Chondrocyte (in vitro differentiated cells): ENCODE results near the gene SMIM10L1. TPM values are rescaled to one million over a fixed set of nuclear protein-coding genes. Genes with fewer than 3 reads are reported as not detected.

Experiments used
- DNase-seq: peaks from one replicate; pipeline ENCODE4 v3.0.0; 2021; ENCODE audit warnings: mixed read lengths, low spot score
- H3K27ac Mint-ChIP-seq: one replicate; pipeline ENCODE4 v1.8.0; 2021; ENCODE audit warnings: mild to moderate bottlenecking, moderate library complexity, mixed read lengths; ENCODE audit not compliant: unreplicated experiment
- H3K27me3 Mint-ChIP-seq: 2 replicates; pipeline ENCODE4 v1.8.0; 2021; ENCODE audit warnings: low read depth, mixed read lengths
- H3K36me3 Mint-ChIP-seq: 2 replicates; pipeline ENCODE4 v1.8.0; 2021; ENCODE audit warnings: low read depth, mixed read lengths
- H3K4me1 Mint-ChIP-seq: 2 replicates; pipeline ENCODE4 v1.8.0; 2021; ENCODE audit warnings: low read depth, mild to moderate bottlenecking, mixed read lengths
- H3K4me3 Mint-ChIP-seq: one replicate; pipeline ENCODE4 v1.8.0; 2021; ENCODE audit warnings: mild to moderate bottlenecking, moderate library complexity, mixed read lengths; ENCODE audit not compliant: unreplicated experiment
- H3K9me3 Mint-ChIP-seq: 2 replicates; pipeline ENCODE4 v1.8.0; 2021; ENCODE audit warnings: low read depth, mixed read lengths
- total RNA-seq: library from RNA; stranded (reverse); gene quantifications from 3 replicates; pipeline ENCODE4 v1.2.1, GENCODE V29; 2021
- TF ChIP-seq, protein P1 (sequence below): fragments of 200-600 bp; sonication (generic); IDR thresholded peaks from 2 replicates; pipeline ENCODE4 v1.5.0; 2021; ENCODE audit warnings: antibody characterized with exemption, mild to moderate bottlenecking, moderate library complexity

Gene SMIM10L1
- total RNA-seq, 1 donor from 2014 or later, result 12.2 TPM

- TF ChIP-seq, protein P1, sequence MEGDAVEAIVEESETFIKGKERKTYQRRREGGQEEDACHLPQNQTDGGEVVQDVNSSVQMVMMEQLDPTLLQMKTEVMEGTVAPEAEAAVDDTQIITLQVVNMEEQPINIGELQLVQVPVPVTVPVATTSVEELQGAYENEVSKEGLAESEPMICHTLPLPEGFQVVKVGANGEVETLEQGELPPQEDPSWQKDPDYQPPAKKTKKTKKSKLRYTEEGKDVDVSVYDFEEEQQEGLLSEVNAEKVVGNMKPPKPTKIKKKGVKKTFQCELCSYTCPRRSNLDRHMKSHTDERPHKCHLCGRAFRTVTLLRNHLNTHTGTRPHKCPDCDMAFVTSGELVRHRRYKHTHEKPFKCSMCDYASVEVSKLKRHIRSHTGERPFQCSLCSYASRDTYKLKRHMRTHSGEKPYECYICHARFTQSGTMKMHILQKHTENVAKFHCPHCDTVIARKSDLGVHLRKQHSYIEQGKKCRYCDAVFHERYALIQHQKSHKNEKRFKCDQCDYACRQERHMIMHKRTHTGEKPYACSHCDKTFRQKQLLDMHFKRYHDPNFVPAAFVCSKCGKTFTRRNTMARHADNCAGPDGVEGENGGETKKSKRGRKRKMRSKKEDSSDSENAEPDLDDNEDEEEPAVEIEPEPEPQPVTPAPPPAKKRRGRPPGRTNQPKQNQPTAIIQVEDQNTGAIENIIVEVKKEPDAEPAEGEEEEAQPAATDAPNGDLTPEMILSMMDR, result no peak
- DNase-seq, result no peak
- Mint-ChIP-seq H3K27ac (no peak overlapping the region), H3K9me3 (no peaks in the 10 kb centered on the region), H3K4me3 (no peak overlapping the region), H3K27me3 (no peaks in the 10 kb centered on the region), H3K4me1 (peaks cover 9% of the 10 kb centered on the region), H3K36me3 (no peaks in the 10 kb centered on the region)
Measured at GRCh38 chr12:11178250-11178649, 7.3 kb downstream of the SMIM10L1 start.

DNA sequence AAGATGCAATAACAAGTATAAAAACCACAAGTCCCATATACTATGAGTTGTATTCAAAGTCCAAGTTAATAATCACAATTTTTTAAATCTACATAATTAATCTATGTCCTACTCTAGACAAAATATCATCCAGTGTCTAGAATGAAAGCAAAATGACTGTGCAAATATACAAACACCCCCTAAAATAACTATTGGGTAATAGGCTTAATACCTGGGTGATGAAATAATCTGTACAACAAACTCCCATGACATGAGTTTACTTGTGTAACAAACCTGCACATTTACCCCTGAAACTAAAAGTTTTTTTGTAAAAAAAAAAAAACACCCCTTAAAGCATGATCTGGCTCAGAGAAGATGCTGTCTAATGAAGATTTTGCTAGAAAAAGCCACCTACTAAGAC lies 11.5 kb downstream of the SMIM10L1 start:
- no peak for DNase-seq
- Mint-ChIP-seq H3K27me3 (no peaks in the 10 kb centered on the region), H3K9me3 (no peaks in the 10 kb centered on the region), H3K36me3 (no peaks in the 10 kb centered on the region), H3K27ac (no peak overlapping the region), H3K4me3 (no peak overlapping the region), H3K4me1 (no peaks in the 10 kb centered on the region)
- TF ChIP-seq, protein P1, result no peak

GRCh38 chr12:11183011-11183410 lies 12.0 kb downstream of the SMIM10L1 start:
- no peak for DNase-seq
- no peaks in the 10 kb centered on the region for H3K27me3 Mint-ChIP-seq

DNA sequence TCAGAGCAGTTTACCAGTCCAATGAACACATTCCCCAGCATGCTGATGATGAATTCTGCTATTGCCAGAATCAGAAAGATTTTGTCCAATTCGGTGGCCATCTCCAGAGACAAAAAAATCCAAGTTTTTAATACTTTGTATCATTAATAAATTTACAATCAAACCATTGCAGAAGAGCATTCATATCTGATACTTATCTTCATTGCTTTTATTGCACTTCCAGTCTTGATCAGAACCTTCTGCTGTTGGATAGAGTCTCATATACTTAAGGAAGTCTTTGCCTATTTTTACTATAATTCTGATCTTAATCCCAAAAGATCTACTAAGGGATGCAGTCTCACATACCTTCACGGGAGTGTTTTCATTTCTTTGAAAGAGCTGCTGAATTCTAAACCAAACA lies 15.8 kb downstream of the SMIM10L1 start, which contains the start of gene TAS2R42:
Gene TAS2R42, minus strand, starts transcription at position 101 of the 400 bp plus-strand sequence. Its CDS starts 0 bp downstream, at position 101.
- TF ChIP-seq, protein P1, result no peak
- Mint-ChIP-seq H3K36me3 (peaks cover 3% of the 10 kb centered on the region), H3K27me3 (no peaks in the 10 kb centered on the region), H3K4me3 (no peak within 1 kb of the TSS), H3K27ac (no peak within 1 kb of the TSS), H3K4me1 (no peaks in the 10 kb centered on the region), H3K9me3 (no peaks in the 10 kb centered on the region)
- no peak for DNase-seq

More at GRCh38 chr12:11183011-11183410, 12.0 kb downstream of the SMIM10L1 start:
- no peak overlapping the region for H3K4me3 Mint-ChIP-seq
- H3K27ac Mint-ChIP-seq, result no peak overlapping the region
- TF ChIP-seq, protein P1, result no peak
- no peaks in the 10 kb centered on the region for H3K36me3 Mint-ChIP-seq
- no peaks in the 10 kb centered on the region for H3K9me3 Mint-ChIP-seq
- no peaks in the 10 kb centered on the region for H3K4me1 Mint-ChIP-seq

DNA sequence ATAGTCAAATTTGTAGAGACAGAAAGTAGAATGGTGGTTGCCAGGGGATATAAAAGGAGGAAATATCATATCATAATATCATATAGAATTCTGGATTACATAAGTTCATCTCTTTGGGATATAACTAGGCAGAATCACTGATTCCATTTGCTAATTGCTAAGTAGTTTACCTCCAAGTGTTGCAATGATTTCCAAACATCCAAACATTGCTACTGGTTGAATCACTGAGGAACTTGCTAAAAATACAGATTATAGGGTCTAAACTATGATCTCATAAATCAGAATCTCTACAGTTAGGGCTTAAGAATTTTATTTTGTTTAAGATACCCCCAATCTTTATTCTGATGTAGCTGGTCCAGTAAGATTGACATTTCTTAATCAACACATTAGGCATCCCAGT lies 31.8 kb downstream of the SMIM10L1 start:
- Mint-ChIP-seq H3K4me3 (no peak overlapping the region), H3K27me3 (no peaks in the 10 kb centered on the region), H3K36me3 (peaks cover 2% of the 10 kb centered on the region), H3K27ac (no peak overlapping the region), H3K9me3 (peaks cover 9% of the 10 kb centered on the region), H3K4me1 (no peaks in the 10 kb centered on the region)
- no peak for DNase-seq
- TF ChIP-seq, protein P1, result no peak
